Fibroblast of the aortic adventitia (primary cell): ENCODE measurements around the gene STRN3. TPM values are rescaled to one million over a fixed set of nuclear protein-coding genes. Genes with fewer than 3 reads are reported as not detected.
"Not testable (repeated sequence)": the region's sequence is repeated elsewhere in the genome, so short reads cannot be mapped to it uniquely, and the experiment has no call there.

Source experiments
- DNase-seq: peaks from one replicate; pipeline ENCODE4 v3.0.0-alpha.2; 2010; ENCODE audit warnings: low read depth
- H3K4me3 ChIP-seq: 2 replicates; pipeline ENCODE4 v1.5.1; 2011; ENCODE audit warnings: low read depth, mild to moderate bottlenecking, control low read depth, low read length, moderate library complexity
- CTCF ChIP-seq: IDR thresholded peaks from 2 replicates; pipeline ENCODE4 v1.5.1; 2011; ENCODE audit warnings: mild to moderate bottlenecking, low read length, control low read depth, inconsistent platforms; ENCODE audit not compliant: insufficient read depth
- total RNA-seq: library from RNA; depleted of rRNA; stranded (reverse); fragments of >200 nt; gene quantifications from 2 replicates; pipeline ENCODE4 v1.2.3, GENCODE V29; 2012; ENCODE audit warnings: low replicate concordance

STRN3 gene
- total RNA-seq, 1 donor = 51.1 TPM

GRCh38 chr14:30971586-30971985 lies 54.6 kb downstream of the STRN3 start:
- no peak overlapping the region for H3K4me3 ChIP-seq
- DNase-seq = no peak
- no peak for TF ChIP-seq CTCF

- not testable (repeated sequence) for H3K4me3 ChIP-seq, DNase-seq
Measured at GRCh38 chr14:30969796-30970195, 56.4 kb downstream of the STRN3 start.

- H3K4me3 ChIP-seq, DNase-seq: not testable (repeated sequence)
Measured at GRCh38 chr14:30967364-30968098, 58.6 kb downstream of the STRN3 start.

GRCh38 chr14:30966415-30967363 lies 59.5 kb downstream of the STRN3 start:
- H3K4me3 ChIP-seq = no peak overlapping the region
- no peak for TF ChIP-seq CTCF
- no peak for DNase-seq

GRCh38 chr14:30965861-30966260 lies 60.3 kb downstream of the STRN3 start:
- DNase-seq = not testable (repeated sequence)

GRCh38 chr14:30962537-30962936 lies 63.6 kb downstream of the STRN3 start:
- not testable (repeated sequence) for H3K4me3 ChIP-seq, DNase-seq

More at GRCh38 chr14:30965861-30966260, 60.3 kb downstream of the STRN3 start:
- H3K4me3 ChIP-seq = not testable (repeated sequence)

GRCh38 chr14:30961330-30961729 lies 64.8 kb downstream of the STRN3 start:
- TF ChIP-seq CTCF = no peak
- no peak overlapping the region for H3K4me3 ChIP-seq
- DNase-seq = no peak

- no peak for DNase-seq
- H3K4me3 ChIP-seq = no peak overlapping the region
- no peak for TF ChIP-seq CTCF
Measured at GRCh38 chr14:30960216-30960615, 66.0 kb downstream of the STRN3 start.
